Parathyroid adenoma (tissue), 2 donors: ENCODE measurements around the gene GALNT12.
A peak's percentile ranks its signal among the peaks of the same experiment; 100 is the strongest.

Source experiments
- H2AFZ ChIP-seq: fragments of 300-600 bp; sonication (generic); one replicate; pipeline ENCODE4 v1.7.0; 2017; ENCODE audit warnings: antibody characterized with exemption, mild to moderate bottlenecking
- H3K27ac ChIP-seq: fragments of 300-600 bp; sonication (generic); one replicate; pipeline ENCODE4 v1.7.0; 2017
- H3K27me3 ChIP-seq: fragments of 300-600 bp; sonication (generic); one replicate; pipeline ENCODE4 v1.7.0; 2017; ENCODE audit warnings: low read length; ENCODE audit not compliant: control insufficient read depth, insufficient read depth
- H3K36me3 ChIP-seq: fragments of 300-600 bp; sonication (generic); one replicate; pipeline ENCODE4 v1.7.0; 2017; ENCODE audit warnings: low read length; ENCODE audit not compliant: control insufficient read depth, insufficient read depth
- H3K4me1 ChIP-seq: fragments of 300-600 bp; sonication (generic); one replicate; pipeline ENCODE4 v1.7.0; 2017; ENCODE audit warnings: control low read depth
- H3K4me2 ChIP-seq: fragments of 300-600 bp; sonication (generic); one replicate; pipeline ENCODE4 v1.7.0; 2017; ENCODE audit warnings: low read length
- H3K4me3 ChIP-seq: fragments of 300-600 bp; sonication (generic); one replicate; pipeline ENCODE4 v1.7.0; 2017; ENCODE audit warnings: low read depth, low read length
- H3K79me2 ChIP-seq: fragments of 300-600 bp; sonication (generic); one replicate; pipeline ENCODE4 v1.7.0; 2017; ENCODE audit warnings: control low read depth
- H3K9ac ChIP-seq: fragments of 300-600 bp; sonication (generic); one replicate; pipeline ENCODE4 v1.7.0; 2017; ENCODE audit warnings: mild to moderate bottlenecking
- H3K9me3 ChIP-seq: fragments of 300-600 bp; sonication (generic); one replicate; pipeline ENCODE4 v1.7.0; 2017; ENCODE audit warnings: low read length; ENCODE audit not compliant: control insufficient read depth
- TF ChIP-seq, protein P1 (sequence below): fragments of 300-600 bp; sonication (generic); IDR thresholded peaks from one replicate; pipeline ENCODE4 v1.7.0; 2017; ENCODE audit warnings: antibody characterized with exemption, mild to moderate bottlenecking
- donor health status: primary hyperparathyroidism.

GALNT12 gene

DNA sequence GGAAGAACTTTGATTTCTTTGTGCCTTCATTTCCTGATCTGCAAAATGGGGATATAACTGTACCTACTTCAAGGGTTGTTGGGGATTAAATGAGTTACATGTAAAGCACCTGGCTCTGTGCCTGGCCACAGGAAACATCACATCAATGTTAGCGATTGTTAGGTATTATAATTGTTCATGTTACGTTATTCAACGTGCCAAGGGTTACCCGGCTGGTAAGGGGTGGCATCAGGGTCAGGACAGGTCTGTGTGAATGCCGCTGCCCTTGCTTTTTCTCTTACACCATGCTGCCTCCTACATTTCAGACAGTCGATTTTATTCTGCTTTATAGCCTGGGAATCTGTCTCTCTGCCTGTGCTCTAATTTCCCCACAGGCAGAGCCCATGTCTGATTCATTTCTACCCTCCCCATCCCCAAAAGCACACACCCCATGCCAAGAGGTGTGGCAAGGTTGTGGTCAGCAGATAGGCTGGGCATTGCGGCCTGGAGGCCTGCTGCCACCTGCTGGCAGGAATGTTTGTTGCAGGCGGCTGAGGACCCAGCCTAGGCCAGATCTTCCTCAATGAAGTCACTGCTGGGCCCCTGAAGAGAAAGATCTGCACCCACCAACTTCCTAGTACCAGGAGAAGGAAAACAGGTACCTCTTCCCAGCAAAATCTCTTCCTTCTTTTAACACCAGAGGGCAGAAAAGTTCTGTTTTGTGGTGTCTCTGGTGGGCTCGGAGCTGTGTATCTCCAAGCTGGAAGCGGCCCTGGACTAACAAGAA is 16.4 kb upstream of the GALNT12 start:
- Histone ChIP-seq H3K36me3 (no peaks in the 10 kb centered on the region), H3K27ac (no peak overlapping the region), H3K4me1 (peaks cover 6% of the 10 kb centered on the region), H3K27me3 (no peaks in the 10 kb centered on the region), H3K4me2 (no peak overlapping the region), H3K79me2 (no peaks in the 10 kb centered on the region), H3K4me3 (no peak overlapping the region), H3K9ac (no peak overlapping the region), H2AFZ (peak overlapping the region; percentile 22), H3K9me3 (no peaks in the 10 kb centered on the region)
- TF ChIP-seq, protein P1, sequence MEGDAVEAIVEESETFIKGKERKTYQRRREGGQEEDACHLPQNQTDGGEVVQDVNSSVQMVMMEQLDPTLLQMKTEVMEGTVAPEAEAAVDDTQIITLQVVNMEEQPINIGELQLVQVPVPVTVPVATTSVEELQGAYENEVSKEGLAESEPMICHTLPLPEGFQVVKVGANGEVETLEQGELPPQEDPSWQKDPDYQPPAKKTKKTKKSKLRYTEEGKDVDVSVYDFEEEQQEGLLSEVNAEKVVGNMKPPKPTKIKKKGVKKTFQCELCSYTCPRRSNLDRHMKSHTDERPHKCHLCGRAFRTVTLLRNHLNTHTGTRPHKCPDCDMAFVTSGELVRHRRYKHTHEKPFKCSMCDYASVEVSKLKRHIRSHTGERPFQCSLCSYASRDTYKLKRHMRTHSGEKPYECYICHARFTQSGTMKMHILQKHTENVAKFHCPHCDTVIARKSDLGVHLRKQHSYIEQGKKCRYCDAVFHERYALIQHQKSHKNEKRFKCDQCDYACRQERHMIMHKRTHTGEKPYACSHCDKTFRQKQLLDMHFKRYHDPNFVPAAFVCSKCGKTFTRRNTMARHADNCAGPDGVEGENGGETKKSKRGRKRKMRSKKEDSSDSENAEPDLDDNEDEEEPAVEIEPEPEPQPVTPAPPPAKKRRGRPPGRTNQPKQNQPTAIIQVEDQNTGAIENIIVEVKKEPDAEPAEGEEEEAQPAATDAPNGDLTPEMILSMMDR: peak; percentile 88

GRCh38 chr9:98791608-98792490 is 15.6 kb upstream of the GALNT12 start:
- no peak overlapping the region for H3K27ac ChIP-seq

DNA sequence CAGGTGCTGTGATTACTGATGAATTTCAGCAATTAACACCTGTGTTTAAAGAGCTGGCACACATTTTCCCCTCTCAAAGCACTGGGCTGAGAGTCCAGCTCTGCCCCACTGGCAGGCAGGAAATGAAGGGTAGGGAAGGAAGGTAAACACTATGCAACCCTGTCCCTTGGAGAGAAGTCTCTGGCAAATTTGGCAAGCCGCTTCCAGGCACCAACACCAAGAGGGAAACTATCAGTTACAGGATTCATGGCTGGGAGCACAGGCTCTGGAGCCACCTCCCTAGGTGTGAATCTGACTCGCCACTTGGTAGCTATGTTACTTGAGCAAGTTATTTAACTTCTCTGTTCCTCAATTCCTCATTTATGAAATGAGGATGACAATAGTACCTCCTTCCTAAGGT is 14.4 kb upstream of the GALNT12 start:
- TF ChIP-seq, protein P1: no peak
- Histone ChIP-seq H3K27ac (no peak overlapping the region), H3K9ac (no peak overlapping the region), H3K4me2 (no peak overlapping the region), H3K9me3 (no peaks in the 10 kb centered on the region), H3K4me3 (no peak overlapping the region), H3K4me1 (peaks cover 6% of the 10 kb centered on the region), H3K79me2 (no peaks in the 10 kb centered on the region), H2AFZ (no peak overlapping the region), H3K27me3 (no peaks in the 10 kb centered on the region), H3K36me3 (no peaks in the 10 kb centered on the region)

More at GRCh38 chr9:98791608-98792490, 15.6 kb upstream of the GALNT12 start:
- peak overlapping the region; percentile 22 for H2AFZ ChIP-seq
- no peaks in the 10 kb centered on the region for H3K9me3 ChIP-seq
- H3K4me2 ChIP-seq: no peak overlapping the region
- peaks cover 6% of the 10 kb centered on the region for H3K4me1 ChIP-seq
- H3K9ac ChIP-seq: no peak overlapping the region
- TF ChIP-seq, protein P1: no peak
- H3K27me3 ChIP-seq: no peaks in the 10 kb centered on the region
- H3K36me3 ChIP-seq: no peaks in the 10 kb centered on the region
- no peak overlapping the region for H3K4me3 ChIP-seq
- no peaks in the 10 kb centered on the region for H3K79me2 ChIP-seq

- no peaks in the 10 kb centered on the region for H3K27me3 ChIP-seq
- H3K9me3 ChIP-seq: no peaks in the 10 kb centered on the region
- no peak overlapping the region for H3K4me2 ChIP-seq
- H3K27ac ChIP-seq: no peak overlapping the region
- H3K4me3 ChIP-seq: no peak overlapping the region
- H2AFZ ChIP-seq: no peak overlapping the region
- TF ChIP-seq, protein P1: no peak
- H3K9ac ChIP-seq: no peak overlapping the region
- peaks cover 6% of the 10 kb centered on the region for H3K4me1 ChIP-seq
- H3K79me2 ChIP-seq: no peaks in the 10 kb centered on the region
- no peaks in the 10 kb centered on the region for H3K36me3 ChIP-seq
Observed at GRCh38 chr9:98794802-98795201, 12.7 kb upstream of the GALNT12 start.
